Measurements from ENCODE around the gene ERFL.

ERFL gene

GRCh38 chr19:41904118-41904870, 24.0 kb downstream of the ERFL start (continued):
- TF ChIP-seq TSHZ2 (CRISPR knock-in tag; IDR thresholded peaks at IDR 0.05) (no peak), CSRNP3 (CRISPR knock-in tag; IDR thresholded peaks at IDR 0.05) (no peak), CSDC2 (CRISPR knock-in tag; IDR thresholded peaks at IDR 0.05) (no peak), TOX (CRISPR knock-in tag; IDR thresholded peaks at IDR 0.05; ENCODE audit: borderline replicate concordance) (no peak)
- TF ChIP-seq, protein P1, sequence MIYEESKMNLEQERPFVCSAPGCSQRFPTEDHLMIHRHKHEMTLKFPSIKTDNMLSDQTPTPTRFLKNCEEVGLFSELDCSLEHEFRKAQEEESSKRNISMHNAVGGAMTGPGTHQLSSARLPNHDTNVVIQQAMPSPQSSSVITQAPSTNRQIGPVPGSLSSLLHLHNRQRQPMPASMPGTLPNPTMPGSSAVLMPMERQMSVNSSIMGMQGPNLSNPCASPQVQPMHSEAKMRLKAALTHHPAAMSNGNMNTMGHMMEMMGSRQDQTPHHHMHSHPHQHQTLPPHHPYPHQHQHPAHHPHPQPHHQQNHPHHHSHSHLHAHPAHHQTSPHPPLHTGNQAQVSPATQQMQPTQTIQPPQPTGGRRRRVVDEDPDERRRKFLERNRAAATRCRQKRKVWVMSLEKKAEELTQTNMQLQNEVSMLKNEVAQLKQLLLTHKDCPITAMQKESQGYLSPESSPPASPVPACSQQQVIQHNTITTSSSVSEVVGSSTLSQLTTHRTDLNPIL (CRISPR knock-in tag; IDR thresholded peaks at IDR 0.05; ENCODE audit: low read depth): no peak

GRCh38 chr19:41903193-41903953, 24.9 kb downstream of the ERFL start:
- no peak for TF ChIP-seq ZNF70 (CRISPR knock-in tag; IDR thresholded peaks at IDR 0.05)
- no peak for TF ChIP-seq ZFP30 (CRISPR knock-in tag; IDR thresholded peaks at IDR 0.05)
- no peak for TF ChIP-seq CSDC2 (CRISPR knock-in tag; IDR thresholded peaks at IDR 0.05)
- no peak for TF ChIP-seq BACH2 (CRISPR knock-in tag; IDR thresholded peaks at IDR 0.05; ENCODE audit: borderline replicate concordance)
- TF ChIP-seq TOX (CRISPR knock-in tag; IDR thresholded peaks at IDR 0.05; ENCODE audit: borderline replicate concordance): no peak
- ATAC-seq: no peak

DNA sequence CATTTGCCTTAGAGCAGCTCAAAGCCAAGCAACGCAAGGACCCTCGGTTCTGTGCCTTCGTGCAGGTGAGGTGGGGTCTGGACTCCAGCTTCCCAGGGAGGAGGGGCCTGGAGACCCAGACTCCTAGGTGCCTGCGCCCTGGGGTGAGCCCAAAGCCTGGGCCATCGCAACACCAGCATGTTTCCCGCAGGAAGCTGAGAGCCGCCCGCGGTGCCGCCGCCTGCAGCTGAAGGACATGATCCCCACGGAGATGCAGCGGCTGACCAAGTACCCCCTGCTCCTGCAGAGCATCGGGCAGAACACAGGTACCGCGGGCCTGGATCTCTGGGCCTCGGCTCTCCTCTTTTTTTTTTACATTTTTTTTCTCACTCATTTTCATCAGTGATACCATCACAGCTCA, 25.7 kb downstream of the ERFL start:
- TF ChIP-seq ZNF565 (CRISPR knock-in tag; conservative IDR thresholded peaks at IDR 0.05; ENCODE audit: low read depth): no peak
- TF ChIP-seq OSR1 (CRISPR knock-in tag; IDR thresholded peaks at IDR 0.05): no peak
- TF ChIP-seq ISL1 (CRISPR knock-in tag; IDR thresholded peaks at IDR 0.05): no peak
- TF ChIP-seq POU6F1 (CRISPR knock-in tag; IDR thresholded peaks at IDR 0.05; ENCODE audit: borderline replicate concordance, low read depth): no peak
- TF ChIP-seq GLIS3 (CRISPR knock-in tag; IDR thresholded peaks at IDR 0.05): no peak
- no peak for TF ChIP-seq BACH2 (CRISPR knock-in tag; IDR thresholded peaks at IDR 0.05; ENCODE audit: borderline replicate concordance)
- no peak for TF ChIP-seq RARB (CRISPR knock-in tag; IDR thresholded peaks at IDR 0.05)
- no peak for TF ChIP-seq ESRRG (CRISPR knock-in tag; IDR thresholded peaks at IDR 0.05)
- TF ChIP-seq ZFP30 (CRISPR knock-in tag; IDR thresholded peaks at IDR 0.05): no peak
- TF ChIP-seq ZFP3 (CRISPR knock-in tag; IDR thresholded peaks at IDR 0.05): no peak
- TF ChIP-seq, protein P1 (CRISPR knock-in tag; IDR thresholded peaks at IDR 0.05; ENCODE audit: low read depth): no peak
- no peak for TF ChIP-seq ZNF70 (CRISPR knock-in tag; IDR thresholded peaks at IDR 0.05)
- no peak for TF ChIP-seq PATZ1 (CRISPR knock-in tag; IDR thresholded peaks at IDR 0.05; ENCODE audit: borderline replicate concordance)
- TF ChIP-seq CSDC2 (CRISPR knock-in tag; IDR thresholded peaks at IDR 0.05): no peak
- no peak for TF ChIP-seq TOX (CRISPR knock-in tag; IDR thresholded peaks at IDR 0.05; ENCODE audit: borderline replicate concordance)
- no peak for TF ChIP-seq SNAI2 (CRISPR knock-in tag; IDR thresholded peaks at IDR 0.05)
- TF ChIP-seq TSHZ2 (CRISPR knock-in tag; IDR thresholded peaks at IDR 0.05): no peak
- TF ChIP-seq ARNTL (CRISPR knock-in tag; IDR thresholded peaks at IDR 0.05; ENCODE audit: borderline replicate concordance, low read depth): no peak
- TF ChIP-seq TCF4 (CRISPR knock-in tag; IDR thresholded peaks at IDR 0.05; ENCODE audit: borderline replicate concordance): no peak
- no peak for TF ChIP-seq ZC3H10 (CRISPR knock-in tag; IDR thresholded peaks at IDR 0.05)
- no peak for ATAC-seq

All from SK-N-SH treated with all-trans-retinoic acid at 6 μM for 48 hours (cell line).